Panc1 (cell line): Measurements from ENCODE around the gene PAX7. TPM values are rescaled to one million over a fixed set of nuclear protein-coding genes. Genes with fewer than 3 reads are reported as not detected.

Experiments
- ATAC-seq: fragments of 200-7000 bp; cut with Tn5 transposase; 2 replicates; pipeline ENCODE4 v1.9.1; 2020; ENCODE audit warnings: mild to moderate bottlenecking, moderate library complexity
- BruUV-seq: library from RNA; stranded (reverse); fragments of 400-500 nt; replicated peaks from 2 replicates; lab custom pipeline; 2021; lab: Mats Ljungman, UMichigan
- CTCF ChIA-PET: fragments of 300-600 bp; sonication (Branson Sonifier 250); formaldehyde crosslinking; loops from one replicate; lab custom pipeline; 2022; ENCODE audit warnings: antibody characterized with exemption; lab: Charles Lee
- POLR2A ChIA-PET: fragments of 300-600 bp; sonication (Branson Sonifier 250); formaldehyde crosslinking; loops from one replicate; lab custom pipeline; 2022; ENCODE audit warnings: antibody characterized with exemption; lab: Charles Lee
- DNase-seq: peaks from one replicate; pipeline ENCODE4 v3.0.0-alpha.2; 2010; ENCODE audit warnings: low read depth, low spot score
- H3K27ac ChIP-seq: 2 replicates; pipeline ENCODE4 v1.5.1; 2011; ENCODE audit warnings: mild to moderate bottlenecking, low read length, inconsistent platforms
- H3K27me3 ChIP-seq: fragments of 200-500 bp; sonication (Bioruptor generic); 2 replicates; pipeline ENCODE4 v1.6.0; 2014; ENCODE audit warnings: low read length, inconsistent platforms; ENCODE audit not compliant: control insufficient read depth, insufficient read depth
- H3K36me3 ChIP-seq: fragments of 200-500 bp; sonication (Bioruptor generic); 2 replicates; pipeline ENCODE4 v1.5.1; 2014; ENCODE audit warnings: inconsistent platforms, mild to moderate bottlenecking, low read length, moderate library complexity; ENCODE audit not compliant: control insufficient read depth, insufficient read depth
- H3K4me1 ChIP-seq: 2 replicates; pipeline ENCODE4 v1.5.1; 2011; ENCODE audit warnings: inconsistent platforms, mild to moderate bottlenecking, low read length, moderate library complexity; ENCODE audit not compliant: control insufficient read depth, insufficient read depth
- H3K4me3 ChIP-seq, 2 experiments: 2 replicates each; pipeline ENCODE4 v1.5.1; 2011 to 2012; ENCODE audit warnings: low read depth in 2 of 2, low read length in 2 of 2, mild to moderate bottlenecking in 2 of 2, inconsistent platforms in 1 of 2, moderate library complexity in 1 of 2
- H3K9me3 ChIP-seq: fragments of 200-500 bp; sonication (Bioruptor generic); 2 replicates; pipeline ENCODE4 v1.5.1; 2014; ENCODE audit warnings: low read depth, mild to moderate bottlenecking, inconsistent platforms, low read length, moderate library complexity; ENCODE audit not compliant: control insufficient read depth, insufficient read depth
- POLR2AphosphoS5 ChIP-seq: IDR thresholded peaks from 2 replicates; pipeline ENCODE4 v1.6.1; 2012; ENCODE audit warnings: mild to moderate bottlenecking, low read depth, low read length, moderate library complexity
- REST ChIP-seq, 2 experiments: IDR thresholded peaks; 2 replicates each; pipeline ENCODE4 v1.6.1; 2011 to 2012; ENCODE audit warnings: low read depth in 2 of 2, control low read depth in 1 of 2, low read length in 1 of 2, mild to moderate bottlenecking in 1 of 2, moderate library complexity in 1 of 2; ENCODE audit not compliant: insufficient read depth in 1 of 2
- SIN3A ChIP-seq: IDR thresholded peaks from 2 replicates; pipeline ENCODE4 v1.6.1; 2012; ENCODE audit warnings: low read depth, mild to moderate bottlenecking, low read length, moderate library complexity, borderline replicate concordance; ENCODE audit not compliant: insufficient read depth
- TCF7L2 ChIP-seq: IDR thresholded peaks from 2 replicates; pipeline ENCODE4 v1.6.1; 2011; ENCODE audit warnings: mild to moderate bottlenecking, low read depth, low read length, inconsistent platforms
- in situ Hi-C: cut with HindIII; loops from 2 replicates; pipeline ENCODE4 v1.10.0; 2016; ENCODE audit warnings: low sequenced_read_pairs, low pct_unique_long_range_greater_than_20kb
- intact Hi-C: fragments of 100-400 bp; cut with micrococcal nuclease; formaldehyde crosslinking; loops from one replicate; pipeline ENCODE4 v1.10.0; 2022; ENCODE audit not compliant: unreplicated experiment
- total RNA-seq: library from RNA; stranded (reverse); gene quantifications from one replicate; pipeline ENCODE4 v1.2.1, GENCODE V29; 2021; ENCODE audit not compliant: unreplicated experiment
- TF ChIP-seq, protein P1 (sequence below): fragments of 450-650 bp; IDR thresholded peaks from 2 replicates; pipeline ENCODE4 v1.5.1; 2017; ENCODE audit warnings: mild to moderate bottlenecking

Gene PAX7
- total RNA-seq, 1 experiment from 2014 or later = not detected

DNA sequence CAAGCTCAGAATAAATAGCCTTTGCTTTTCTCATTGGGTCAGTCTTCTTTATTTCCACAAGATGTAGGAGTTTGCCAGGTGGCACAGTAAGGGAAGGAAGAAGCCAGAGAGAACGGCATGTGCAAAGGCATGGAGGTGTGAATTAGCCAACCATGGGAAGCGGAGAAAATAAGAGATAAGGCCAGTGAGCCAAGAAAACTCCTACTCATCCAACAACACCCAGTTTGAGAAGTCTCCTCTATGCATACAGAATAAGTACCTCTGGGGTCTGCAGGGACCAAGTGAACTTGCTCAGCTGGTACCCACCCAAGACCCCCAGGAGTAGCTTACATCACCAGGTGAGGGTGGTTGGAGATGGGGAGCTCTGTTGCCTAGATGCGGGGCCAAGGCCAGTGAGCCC, 162.1 kb downstream of the PAX7 start:
- Histone ChIP-seq H3K4me3 (no peak overlapping the region), H3K36me3 (no peaks in the 10 kb centered on the region), H3K27me3 (peaks cover 9% of the 10 kb centered on the region; the same call in 1 of the 2 replicates), H3K4me1 (no peaks in the 10 kb centered on the region), H3K27ac (no peak overlapping the region), H3K9me3 (no peaks in the 10 kb centered on the region)
- ATAC-seq = no peak
- BruUV-seq = no TSS peak
- intact Hi-C loops (no loop called here), in situ Hi-C loops (no loop called here)
- TF ChIP-seq TCF7L2 (no peak), SIN3A (no peak), POLR2AphosphoS5 (no peak), REST (IDR thresholded peaks at IDR 0.05; ENCODE audit: insufficient read depth in 1 of 2, low read depth in 2 of 2, low read length in 1 of 2) (no peak)
- TF ChIP-seq, protein P1, sequence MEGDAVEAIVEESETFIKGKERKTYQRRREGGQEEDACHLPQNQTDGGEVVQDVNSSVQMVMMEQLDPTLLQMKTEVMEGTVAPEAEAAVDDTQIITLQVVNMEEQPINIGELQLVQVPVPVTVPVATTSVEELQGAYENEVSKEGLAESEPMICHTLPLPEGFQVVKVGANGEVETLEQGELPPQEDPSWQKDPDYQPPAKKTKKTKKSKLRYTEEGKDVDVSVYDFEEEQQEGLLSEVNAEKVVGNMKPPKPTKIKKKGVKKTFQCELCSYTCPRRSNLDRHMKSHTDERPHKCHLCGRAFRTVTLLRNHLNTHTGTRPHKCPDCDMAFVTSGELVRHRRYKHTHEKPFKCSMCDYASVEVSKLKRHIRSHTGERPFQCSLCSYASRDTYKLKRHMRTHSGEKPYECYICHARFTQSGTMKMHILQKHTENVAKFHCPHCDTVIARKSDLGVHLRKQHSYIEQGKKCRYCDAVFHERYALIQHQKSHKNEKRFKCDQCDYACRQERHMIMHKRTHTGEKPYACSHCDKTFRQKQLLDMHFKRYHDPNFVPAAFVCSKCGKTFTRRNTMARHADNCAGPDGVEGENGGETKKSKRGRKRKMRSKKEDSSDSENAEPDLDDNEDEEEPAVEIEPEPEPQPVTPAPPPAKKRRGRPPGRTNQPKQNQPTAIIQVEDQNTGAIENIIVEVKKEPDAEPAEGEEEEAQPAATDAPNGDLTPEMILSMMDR = no peak
- CTCF ChIA-PET = no interaction called here
- POLR2A ChIA-PET = no interaction called here
- no peak for DNase-seq

- no peaks in the 10 kb centered on the region for H3K4me1 ChIP-seq
- no peaks in the 10 kb centered on the region for H3K9me3 ChIP-seq
- in situ Hi-C loops (no loop called here), intact Hi-C loops (no loop called here)
- no peaks in the 10 kb centered on the region for H3K36me3 ChIP-seq
- peaks cover 9% of the 10 kb centered on the region; the same call in 1 of the 2 replicates for H3K27me3 ChIP-seq
- TF ChIP-seq, protein P1 = no peak
- no peak for TF ChIP-seq TCF7L2
- TF ChIP-seq REST (IDR thresholded peaks at IDR 0.05; ENCODE audit: insufficient read depth in 1 of 2, low read depth in 2 of 2, low read length in 1 of 2) = no peak
- TF ChIP-seq SIN3A = no peak
- TF ChIP-seq POLR2AphosphoS5 = no peak
- DNase-seq (no peak), ATAC-seq (no peak)
- H3K27ac ChIP-seq = no peak overlapping the region
- no TSS peak for BruUV-seq
- ChIA-PET CTCF (no interaction called here), POLR2A (no interaction called here)
- no peak overlapping the region for H3K4me3 ChIP-seq
These were observed 162.5 kb downstream of the PAX7 start for GRCh38 chr1:18793164-18793563.
